Hematopoietic multipotent progenitor cell treated with erythropoietin and hydrocortisone succinate and interleukin-3 and kit ligand, for 17 days (in vitro differentiated cells): ENCODE data around the gene KRR1.

Source experiments
- DNase-seq: peaks from one replicate; pipeline ENCODE4 v3.0.0-alpha.2; 2015; ENCODE audit warnings: low spot score

The KRR1 gene

GRCh38 chr12:75511116-75512048 is at the start of gene KRR1:
Gene KRR1 (minus strand): TSS chr12:75511609. CDS start chr12:75511597, 12 bp downstream.
- peak; percentile 82 for DNase-seq

- DNase-seq: no peak
Measured at GRCh38 chr12:75560167-75560566, 48.8 kb upstream of the KRR1 start.

DNA sequence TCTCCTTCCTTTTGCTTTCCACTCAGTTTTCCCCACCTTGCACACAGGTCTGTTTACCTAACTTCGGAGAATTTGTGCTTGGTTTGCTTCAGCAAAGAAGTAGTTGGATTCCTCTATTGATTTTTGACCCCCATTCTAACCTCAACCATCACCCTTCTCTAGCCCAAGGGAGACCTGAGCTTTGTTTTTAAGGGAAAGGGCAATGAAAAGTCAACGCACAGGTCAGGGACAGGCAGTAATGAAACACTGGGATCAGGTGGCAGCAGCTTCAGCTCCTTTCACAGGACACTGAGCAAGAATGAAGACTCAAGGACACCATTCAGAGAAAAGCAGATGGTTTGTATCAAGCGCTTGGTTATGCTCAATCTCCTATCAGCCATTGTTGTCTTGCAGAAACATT is 46.9 kb upstream of the KRR1 start:
- no peak for DNase-seq

DNA sequence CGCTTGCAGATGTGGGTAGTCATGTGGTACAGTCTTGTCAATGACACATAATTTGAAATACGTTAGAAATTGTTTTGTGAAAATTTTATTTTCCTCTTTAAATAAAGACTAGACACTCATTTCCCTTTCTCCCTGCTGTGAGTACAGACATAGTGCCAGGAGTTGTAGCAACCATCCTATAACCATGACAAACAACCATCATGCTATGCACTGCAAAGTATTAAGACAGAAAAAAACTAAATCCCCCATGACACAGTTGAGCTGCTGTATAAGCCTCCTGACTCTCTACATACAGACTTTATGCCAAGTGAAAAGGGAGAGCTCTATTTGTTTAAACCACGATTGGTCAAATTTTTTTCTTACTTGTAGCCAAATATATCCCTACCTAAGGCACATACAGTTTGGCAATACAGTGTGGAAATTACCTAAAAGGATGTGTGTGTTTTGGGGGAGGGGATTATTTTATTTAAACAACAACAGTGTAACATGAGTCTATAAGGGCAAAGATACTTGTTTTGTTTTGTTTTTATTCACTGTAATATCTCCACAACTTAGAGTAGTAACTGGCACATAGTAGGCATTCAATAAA is 45.0 kb upstream of the KRR1 start:
- no peak for DNase-seq

- DNase-seq: no peak
Measured at GRCh38 chr12:75554556-75554880, 43.1 kb upstream of the KRR1 start.

DNA sequence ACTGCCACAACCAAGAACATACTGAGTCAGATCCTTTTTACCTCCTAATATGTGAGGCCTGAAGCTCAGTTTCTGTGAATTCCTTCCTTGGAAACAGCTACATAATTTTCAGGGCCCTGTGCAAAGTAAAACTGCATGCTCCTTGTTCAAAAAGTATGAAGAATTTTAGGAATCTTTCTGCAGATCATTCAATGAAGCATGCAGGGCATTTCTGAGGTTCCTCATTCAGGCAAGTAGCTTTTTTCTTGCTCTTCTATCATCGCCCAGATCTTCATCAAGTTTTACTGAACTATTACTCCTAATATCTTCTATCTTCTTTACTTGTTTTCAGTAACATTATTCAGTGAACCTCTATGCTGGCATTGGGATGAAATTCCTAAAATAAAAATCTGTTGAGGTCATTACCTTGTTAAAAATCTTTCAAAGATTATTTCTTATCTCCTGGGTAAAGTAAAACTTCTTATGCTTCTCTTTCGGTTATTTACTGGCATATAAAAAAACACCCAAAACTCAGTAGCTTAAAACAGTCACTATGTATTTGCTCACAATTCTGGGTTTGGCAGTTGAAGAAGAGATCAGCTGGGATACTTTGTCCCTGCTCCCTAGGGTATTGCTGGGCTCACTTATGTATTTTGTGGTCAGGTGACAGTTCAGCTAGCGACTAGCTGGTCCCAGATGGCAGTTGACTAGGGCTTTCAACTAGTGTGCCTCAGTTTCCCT is 42.6 kb upstream of the KRR1 start:
- DNase-seq: no peak

DNA sequence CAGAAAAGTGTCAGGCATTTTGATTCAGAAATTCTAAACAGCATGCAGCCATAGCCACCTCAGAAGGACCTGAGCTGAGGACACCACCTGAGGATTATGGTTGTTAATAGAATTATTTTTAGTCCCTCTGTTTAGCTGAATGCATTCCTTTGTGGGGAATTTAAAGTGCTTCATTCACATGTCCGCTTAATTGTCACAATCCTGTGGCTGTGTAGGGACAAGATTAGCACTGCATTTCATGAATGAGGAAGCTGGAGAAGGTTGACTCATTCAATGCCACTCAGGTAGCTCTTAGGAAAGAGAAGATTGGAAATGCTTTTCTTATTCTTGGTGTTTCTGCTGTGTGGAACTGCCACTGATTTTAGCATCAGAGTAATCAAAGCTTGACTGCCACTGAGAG is 42.0 kb upstream of the KRR1 start:
- DNase-seq: no peak

DNA sequence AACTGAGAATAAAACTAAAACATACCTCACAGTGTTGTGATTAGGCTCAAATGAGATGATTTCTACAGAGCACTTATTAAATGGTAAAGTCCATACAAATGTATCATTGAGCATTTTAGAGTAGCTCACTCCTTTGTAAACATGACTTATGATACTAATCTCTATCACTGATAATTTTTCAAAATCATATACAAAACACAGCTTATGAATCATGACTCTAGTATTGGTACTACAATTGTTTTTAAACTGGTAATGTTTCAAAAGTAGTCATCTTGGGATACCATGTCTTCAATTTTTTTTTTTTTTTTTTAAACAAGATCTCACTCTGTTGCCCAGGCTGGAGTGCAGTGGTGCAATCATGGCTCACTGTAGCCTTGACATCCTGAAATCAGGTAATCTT is 40.1 kb upstream of the KRR1 start:
- no peak for DNase-seq

GRCh38 chr12:75550401-75551240 is 39.2 kb upstream of the KRR1 start:
- no peak for DNase-seq

DNA sequence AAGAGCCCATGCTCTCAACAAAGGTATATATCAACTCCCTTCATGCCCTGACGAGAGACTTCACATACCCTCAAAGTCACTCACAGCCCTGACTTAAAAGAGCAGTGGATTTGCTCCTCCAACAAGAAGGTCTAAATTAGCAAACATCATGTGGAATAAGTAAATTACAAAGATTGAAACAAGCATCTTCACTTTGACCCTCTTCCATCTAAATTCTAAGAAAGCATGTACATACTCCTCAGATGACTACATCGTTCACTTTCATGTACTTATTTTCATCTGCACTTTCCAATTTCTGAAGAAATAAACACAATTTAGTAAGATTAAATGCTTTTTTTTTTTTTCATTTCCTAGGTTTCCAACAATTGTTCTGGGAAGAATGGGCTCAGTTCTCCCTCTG is 38.6 kb upstream of the KRR1 start:
- no peak for DNase-seq

DNA sequence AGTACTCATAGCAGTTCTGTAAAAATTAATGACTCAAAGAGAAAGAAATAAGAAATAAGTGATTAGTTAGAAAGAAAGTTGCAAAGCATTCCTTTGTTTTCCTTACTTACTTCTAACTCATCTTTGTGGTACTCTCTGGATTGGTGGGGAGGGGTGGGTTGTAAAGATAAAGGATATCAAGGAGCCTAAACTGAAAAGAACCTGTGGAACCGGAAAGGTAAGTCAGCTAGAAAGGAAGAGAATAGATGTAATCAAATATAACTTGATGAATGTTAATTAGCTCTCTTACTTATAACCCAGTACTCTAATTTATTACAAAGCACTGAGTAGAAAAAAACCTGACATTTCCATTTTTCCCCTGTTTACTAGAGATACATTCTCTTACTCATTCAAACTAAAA is 37.5 kb upstream of the KRR1 start:
- DNase-seq: no peak

DNA sequence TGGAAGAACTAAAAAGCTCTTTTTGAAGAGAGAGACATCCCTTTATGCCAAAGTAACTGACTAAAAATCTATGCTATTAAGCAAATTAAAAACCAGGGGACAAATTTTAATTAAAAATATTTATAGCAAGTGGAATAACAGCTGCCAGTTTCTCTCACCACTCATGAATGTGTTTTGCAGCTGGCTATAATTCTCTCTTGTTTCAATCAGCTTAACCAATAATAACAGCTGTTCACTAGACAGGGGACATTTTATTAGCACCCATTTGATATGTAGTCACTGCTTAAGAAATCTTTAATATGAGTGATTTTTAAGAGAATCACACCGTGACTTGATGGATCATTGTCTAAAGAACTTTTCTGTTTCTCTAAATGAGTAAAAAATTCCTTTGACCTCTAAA is 34.2 kb upstream of the KRR1 start:
- no peak for DNase-seq

- no peak for DNase-seq
Measured at GRCh38 chr12:75543529-75543928, 32.1 kb upstream of the KRR1 start.

DNA sequence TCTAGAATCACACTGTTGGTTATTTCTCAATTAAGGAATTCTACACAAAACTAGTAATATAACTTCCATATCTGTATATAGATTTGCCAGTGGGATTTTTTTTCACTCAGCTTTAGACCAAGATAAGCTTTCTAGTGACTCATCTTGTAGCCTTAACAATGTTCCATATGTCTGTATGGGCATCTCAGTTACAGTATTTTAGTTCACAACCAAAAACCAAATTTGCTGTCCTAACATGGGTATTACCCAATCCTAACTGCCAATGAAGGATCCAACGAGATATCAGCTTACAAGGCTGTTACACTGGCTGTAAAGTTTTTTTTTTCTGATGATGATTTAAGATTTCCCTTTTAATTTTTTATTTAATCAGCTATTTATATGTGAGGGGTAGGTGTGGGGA is 31.5 kb upstream of the KRR1 start:
- DNase-seq: no peak

DNA sequence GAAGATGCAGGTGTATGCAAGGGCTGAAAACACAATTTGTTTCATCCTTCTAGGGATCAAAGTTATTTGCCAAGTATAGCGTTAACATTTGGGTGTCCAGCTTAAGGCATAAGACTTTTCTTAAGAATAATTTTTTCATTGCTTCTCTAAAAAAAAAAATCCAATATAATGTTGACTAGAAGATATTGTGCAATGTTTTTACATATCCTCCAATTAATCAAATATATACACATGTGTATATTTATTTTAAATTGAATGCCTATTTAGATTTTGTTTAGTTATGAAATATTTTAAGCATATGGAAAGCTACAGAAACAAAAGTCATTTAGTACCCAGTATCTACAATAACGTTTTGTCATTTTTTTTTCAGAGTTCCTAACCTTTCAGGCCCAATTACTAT is 28.5 kb upstream of the KRR1 start:
- no peak for DNase-seq

GRCh38 chr12:75533239-75533638 is 21.8 kb upstream of the KRR1 start:
- DNase-seq: no peak

GRCh38 chr12:75529826-75530225 is 18.4 kb upstream of the KRR1 start:
- no peak for DNase-seq

- no peak for DNase-seq
Measured at GRCh38 chr12:75529316-75529715, 17.9 kb upstream of the KRR1 start.

- DNase-seq: no peak
Measured at GRCh38 chr12:75528692-75529091, 17.3 kb upstream of the KRR1 start.

DNA sequence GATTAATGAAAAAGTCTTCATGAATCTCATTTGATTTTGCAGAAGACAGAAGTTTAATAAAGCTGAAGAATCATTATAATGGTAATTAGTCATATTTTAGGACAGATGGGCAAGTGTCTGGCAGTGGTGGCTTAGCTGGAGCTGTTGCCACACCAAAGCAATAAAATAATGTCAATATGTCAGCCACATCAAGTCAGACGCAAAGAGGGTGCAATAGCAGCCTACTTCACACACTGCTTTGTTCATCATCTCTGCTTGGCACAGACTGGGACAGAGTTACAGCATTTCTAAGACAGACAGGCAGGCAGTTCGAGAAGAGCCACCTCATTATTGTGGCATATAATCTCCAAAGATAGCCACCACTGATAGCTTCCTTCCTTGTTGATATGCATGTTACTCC is 16.9 kb upstream of the KRR1 start:
- no peak for DNase-seq

GRCh38 chr12:75526655-75527511 is 15.5 kb upstream of the KRR1 start:
- DNase-seq: no peak
